ENCODE data around the gene REV3L.
"Not testable (repeated sequence)": the region's sequence is repeated elsewhere in the genome, so short reads cannot be mapped to it uniquely, and the experiment has no call there.

The REV3L gene

GRCh38 chr6:111290689-111291335, 192.2 kb downstream of the REV3L start:
- H3K9me3 ChIP-seq (ENCODE audit: insufficient read depth, low read depth, low read length) = not testable (repeated sequence)
- WGBS = 78% methylated on average over 4 of the region's 5 CpGs

DNA sequence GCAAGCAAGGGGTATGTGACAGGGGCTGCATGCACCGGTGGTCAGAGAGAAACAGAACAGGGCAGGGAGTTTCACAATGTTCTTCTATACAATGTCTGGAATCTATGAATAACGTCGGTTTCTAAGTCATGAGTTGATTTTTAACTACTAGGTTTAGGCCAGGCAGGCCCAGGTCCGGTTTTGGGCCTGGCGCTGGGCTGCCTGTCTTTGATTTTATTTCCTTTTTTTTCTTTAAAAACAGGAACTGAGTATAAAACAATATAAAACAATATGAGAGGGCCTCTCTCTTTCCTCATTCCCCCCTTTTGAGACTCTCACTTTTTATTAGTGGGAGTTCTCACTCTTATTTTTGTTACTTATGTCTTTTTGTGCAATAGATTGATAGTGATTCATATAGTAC, 198.7 kb downstream of the REV3L start:
- H3K9ac ChIP-seq (ENCODE audit: low read depth, low read length); H3K27me3 ChIP-seq (ENCODE audit: insufficient read depth, low read length); H3K9me3 ChIP-seq (ENCODE audit: insufficient read depth, low read depth, low read length); H3K4me1 ChIP-seq (ENCODE audit: insufficient read depth, low read length); H3K4me3 ChIP-seq (ENCODE audit: low read length); H3K27ac ChIP-seq (ENCODE audit: low read depth, low read length): not testable (repeated sequence)
- 84% methylated on average over 3 of the region's 5 CpGs for WGBS
- peaks cover 35% of the 10 kb centered on the region for H3K36me3 ChIP-seq (ENCODE audit: insufficient read depth, low read length)

More at GRCh38 chr6:111290689-111291335, 192.2 kb downstream of the REV3L start:
- H3K9ac ChIP-seq (ENCODE audit: low read depth, low read length); H3K4me1 ChIP-seq (ENCODE audit: insufficient read depth, low read length); H3K4me3 ChIP-seq (ENCODE audit: low read length); H3K27me3 ChIP-seq (ENCODE audit: insufficient read depth, low read length); H3K36me3 ChIP-seq (ENCODE audit: insufficient read depth, low read length); H3K27ac ChIP-seq (ENCODE audit: low read depth, low read length): not testable (repeated sequence)

GRCh38 chr6:111283707-111284106, 199.3 kb downstream of the REV3L start:
- Histone ChIP-seq H3K36me3 (ENCODE audit: insufficient read depth, low read length) (peaks cover 40% of the 10 kb centered on the region), H3K9me3 (ENCODE audit: insufficient read depth, low read depth, low read length) (peaks cover 9% of the 10 kb centered on the region; the same call in 1 of the 2 replicates), H3K4me3 (ENCODE audit: low read length) (no peak overlapping the region), H3K27me3 (ENCODE audit: insufficient read depth, low read length) (no peaks in the 10 kb centered on the region), H3K9ac (ENCODE audit: low read depth, low read length) (no peak overlapping the region), H3K27ac (ENCODE audit: low read depth, low read length) (no peak overlapping the region), H3K4me1 (ENCODE audit: insufficient read depth, low read length) (no peaks in the 10 kb centered on the region)
- WGBS = 63% methylated on average over 2 of the region's 2 CpGs

DNA sequence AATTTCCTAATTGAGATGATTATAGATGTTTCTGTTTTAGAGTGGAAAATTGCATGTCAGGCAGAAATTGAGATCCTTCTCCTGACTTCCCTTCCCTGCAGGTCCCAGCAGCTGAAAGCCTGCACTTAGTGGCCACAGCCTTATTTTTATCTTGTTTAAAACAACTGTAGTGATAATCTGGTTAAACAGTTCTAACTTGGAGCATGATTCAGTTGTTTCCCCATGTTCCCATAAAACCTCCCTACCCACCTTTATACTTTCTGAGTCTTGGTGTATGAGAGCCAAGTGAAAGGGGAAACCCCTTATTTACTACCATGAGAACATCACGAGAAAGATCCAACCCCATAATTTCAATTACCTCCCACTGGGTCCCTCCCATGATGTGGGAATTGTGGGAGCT, 200.5 kb downstream of the REV3L start:
- WGBS = no CpG with 5 or more reads among the region's 1 CpG
- peaks cover 9% of the 10 kb centered on the region; the same call in 1 of the 2 replicates for H3K9me3 ChIP-seq (ENCODE audit: insufficient read depth, low read depth, low read length)
- no peak overlapping the region for H3K27ac ChIP-seq (ENCODE audit: low read depth, low read length)
- no peaks in the 10 kb centered on the region for H3K4me1 ChIP-seq (ENCODE audit: insufficient read depth, low read length)
- H3K36me3 ChIP-seq (ENCODE audit: insufficient read depth, low read length) = peaks cover 52% of the 10 kb centered on the region
- H3K9ac ChIP-seq (ENCODE audit: low read depth, low read length) = no peak overlapping the region
- no peaks in the 10 kb centered on the region for H3K27me3 ChIP-seq (ENCODE audit: insufficient read depth, low read length)
- H3K4me3 ChIP-seq (ENCODE audit: low read length) = no peak overlapping the region

DNA sequence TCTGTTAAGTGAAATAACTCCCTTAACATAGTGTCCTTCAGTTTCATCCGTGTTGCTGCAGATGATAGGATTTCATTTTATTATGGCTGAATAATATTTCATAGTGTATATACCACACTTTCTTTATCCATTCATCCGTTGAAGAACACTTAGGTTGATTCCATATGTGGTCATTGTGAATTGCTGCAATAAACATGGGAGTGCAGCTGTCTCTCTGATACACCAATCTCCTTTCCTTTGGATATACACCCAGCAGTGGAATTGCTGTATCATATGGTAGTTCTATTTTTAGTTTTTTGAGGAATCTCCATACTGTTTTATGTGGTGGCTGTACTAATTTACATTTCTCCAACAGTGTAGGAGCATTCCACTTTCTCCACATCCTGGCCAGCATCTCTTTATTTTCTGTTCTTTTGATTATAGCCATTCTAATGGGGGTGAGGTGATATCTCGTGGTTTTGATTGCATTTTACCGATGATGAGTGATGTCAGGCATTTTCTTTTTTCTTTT, 202.5 kb downstream of the REV3L start:
- WGBS = 100% methylated on average over 1 of the region's 4 CpGs
- no peaks in the 10 kb centered on the region for H3K4me1 ChIP-seq (ENCODE audit: insufficient read depth, low read length)
- H3K9ac ChIP-seq (ENCODE audit: low read depth, low read length) = no peak overlapping the region
- no peak overlapping the region for H3K4me3 ChIP-seq (ENCODE audit: low read length)
- H3K9me3 ChIP-seq (ENCODE audit: insufficient read depth, low read depth, low read length) = peaks cover 9% of the 10 kb centered on the region; the same call in 1 of the 2 replicates
- H3K27me3 ChIP-seq (ENCODE audit: insufficient read depth, low read length) = no peaks in the 10 kb centered on the region
- H3K36me3 ChIP-seq (ENCODE audit: insufficient read depth, low read length) = peaks cover 72% of the 10 kb centered on the region
- H3K27ac ChIP-seq (ENCODE audit: low read depth, low read length) = no peak overlapping the region

DNA sequence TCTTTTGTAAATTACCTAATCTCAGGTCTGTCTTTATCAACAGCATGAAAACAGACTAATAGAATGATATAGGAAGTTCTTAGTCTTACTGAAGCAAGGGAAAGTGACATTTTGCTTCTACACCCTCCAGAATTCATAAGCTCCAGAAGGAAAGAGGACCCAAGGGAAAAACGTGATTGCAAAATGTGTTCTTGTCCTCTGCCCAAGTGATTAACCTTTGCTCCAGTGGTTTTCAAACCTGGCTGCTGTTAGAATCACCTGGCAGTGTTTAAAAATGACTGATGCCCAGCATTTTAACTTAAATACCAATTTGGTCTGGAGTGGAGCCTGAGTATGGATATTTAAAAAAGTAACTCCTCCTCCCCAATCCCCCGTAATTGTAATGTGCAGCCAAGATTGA, 204.3 kb downstream of the REV3L start:
- peaks cover 85% of the 10 kb centered on the region for H3K36me3 ChIP-seq (ENCODE audit: insufficient read depth, low read length)
- no peak overlapping the region for H3K4me3 ChIP-seq (ENCODE audit: low read length)
- WGBS = 90% methylated on average over 2 of the region's 2 CpGs
- H3K9ac ChIP-seq (ENCODE audit: low read depth, low read length) = no peak overlapping the region
- H3K4me1 ChIP-seq (ENCODE audit: insufficient read depth, low read length) = no peaks in the 10 kb centered on the region
- H3K27ac ChIP-seq (ENCODE audit: low read depth, low read length) = no peak overlapping the region
- H3K27me3 ChIP-seq (ENCODE audit: insufficient read depth, low read length) = no peaks in the 10 kb centered on the region
- H3K9me3 ChIP-seq (ENCODE audit: insufficient read depth, low read depth, low read length) = peaks cover 16% of the 10 kb centered on the region; the same call in 1 of the 2 replicates

GRCh38 chr6:111277819-111278218, 205.2 kb downstream of the REV3L start:
- H3K9me3 ChIP-seq (ENCODE audit: insufficient read depth, low read depth, low read length) = peaks cover 16% of the 10 kb centered on the region; the same call in 1 of the 2 replicates
- H3K27ac ChIP-seq (ENCODE audit: low read depth, low read length) = no peak overlapping the region
- H3K4me3 ChIP-seq (ENCODE audit: low read length) = no peak overlapping the region
- no peaks in the 10 kb centered on the region for H3K4me1 ChIP-seq (ENCODE audit: insufficient read depth, low read length)
- no peak overlapping the region for H3K9ac ChIP-seq (ENCODE audit: low read depth, low read length)
- peaks cover 85% of the 10 kb centered on the region for H3K36me3 ChIP-seq (ENCODE audit: insufficient read depth, low read length)
- no peaks in the 10 kb centered on the region for H3K27me3 ChIP-seq (ENCODE audit: insufficient read depth, low read length)
- 93% methylated on average over 1 of the region's 1 CpG for WGBS

DNA sequence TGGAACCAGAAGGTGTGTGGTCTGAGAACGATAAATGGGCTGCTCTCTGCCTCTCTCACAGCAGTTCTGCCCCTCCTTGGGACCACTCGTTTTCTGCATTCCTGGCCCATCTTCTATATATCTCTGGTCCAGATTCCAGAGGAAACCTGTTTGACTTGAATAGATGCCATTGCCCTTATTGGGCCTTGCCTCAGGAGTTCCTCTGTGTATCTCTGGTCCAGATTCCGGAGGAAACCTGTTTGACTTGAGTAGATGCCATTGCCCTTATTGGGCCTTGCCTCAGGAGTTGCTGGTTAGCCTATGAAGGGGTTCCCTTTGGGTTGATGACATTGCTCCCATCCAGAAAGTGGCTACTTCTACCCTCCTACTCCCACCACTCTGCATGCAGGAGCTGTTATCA, 206.3 kb downstream of the REV3L start:
- no peak overlapping the region for H3K27ac ChIP-seq (ENCODE audit: low read depth, low read length)
- no peaks in the 10 kb centered on the region for H3K27me3 ChIP-seq (ENCODE audit: insufficient read depth, low read length)
- 91% methylated on average over 3 of the region's 3 CpGs for WGBS
- H3K9me3 ChIP-seq (ENCODE audit: insufficient read depth, low read depth, low read length) = peaks cover 8% of the 10 kb centered on the region; the same call in 1 of the 2 replicates
- H3K4me3 ChIP-seq (ENCODE audit: low read length) = no peak overlapping the region
- no peak overlapping the region for H3K9ac ChIP-seq (ENCODE audit: low read depth, low read length)
- H3K36me3 ChIP-seq (ENCODE audit: insufficient read depth, low read length) = peaks cover 74% of the 10 kb centered on the region
- no peaks in the 10 kb centered on the region for H3K4me1 ChIP-seq (ENCODE audit: insufficient read depth, low read length)

- Histone ChIP-seq H3K36me3 (ENCODE audit: insufficient read depth, low read length) (peaks cover 74% of the 10 kb centered on the region), H3K27ac (ENCODE audit: low read depth, low read length) (no peak overlapping the region), H3K4me3 (ENCODE audit: low read length) (no peak overlapping the region), H3K27me3 (ENCODE audit: insufficient read depth, low read length) (no peaks in the 10 kb centered on the region), H3K9me3 (ENCODE audit: insufficient read depth, low read depth, low read length) (peaks cover 8% of the 10 kb centered on the region; the same call in 1 of the 2 replicates), H3K9ac (ENCODE audit: low read depth, low read length) (no peak overlapping the region), H3K4me1 (ENCODE audit: insufficient read depth, low read length) (no peaks in the 10 kb centered on the region)
- 96% methylated on average over 2 of the region's 2 CpGs for WGBS
These were observed 206.7 kb downstream of the REV3L start for GRCh38 chr6:111276335-111276734.

DNA sequence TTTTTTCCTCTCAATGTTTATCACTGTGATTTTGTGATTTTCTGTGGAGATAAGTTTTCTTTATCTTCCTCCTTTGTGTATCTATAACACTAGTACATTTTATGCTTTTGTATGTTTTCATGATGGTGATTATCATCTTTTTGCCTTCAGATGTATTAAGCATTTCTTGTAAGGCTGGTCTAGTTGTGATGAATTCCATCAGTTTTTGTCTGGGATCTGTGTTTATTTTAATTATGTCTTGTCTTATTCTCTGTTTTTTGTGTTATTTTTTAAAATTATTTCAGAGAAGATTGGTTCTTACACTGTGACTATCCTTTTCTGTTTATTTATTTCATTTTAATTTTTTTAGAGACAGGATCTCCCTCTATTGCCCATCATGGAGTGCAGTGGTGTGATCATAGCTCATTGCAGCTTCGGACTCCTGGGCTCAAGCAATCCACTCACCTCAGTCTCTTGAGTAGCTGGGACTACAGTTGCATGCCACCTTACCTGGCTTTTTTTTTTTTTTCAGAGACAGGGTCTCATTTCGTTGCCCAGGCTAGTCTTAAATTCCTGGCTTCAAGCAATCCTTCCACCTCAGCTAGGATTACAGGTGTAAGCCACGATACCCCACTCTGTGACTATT, 208.3 kb downstream of the REV3L start:
- Histone ChIP-seq H3K4me1 (ENCODE audit: insufficient read depth, low read length) (no peaks in the 10 kb centered on the region), H3K4me3 (ENCODE audit: low read length) (no peak overlapping the region), H3K27me3 (ENCODE audit: insufficient read depth, low read length) (no peaks in the 10 kb centered on the region), H3K9me3 (ENCODE audit: insufficient read depth, low read depth, low read length) (peaks cover 8% of the 10 kb centered on the region; the same call in 1 of the 2 replicates), H3K9ac (ENCODE audit: low read depth, low read length) (no peak overlapping the region), H3K27ac (ENCODE audit: low read depth, low read length) (no peak overlapping the region), H3K36me3 (ENCODE audit: insufficient read depth, low read length) (peaks cover 68% of the 10 kb centered on the region)
- WGBS = 98% methylated on average over 2 of the region's 3 CpGs

GRCh38 chr6:111270121-111270520, 212.9 kb downstream of the REV3L start:
- H3K9ac ChIP-seq (ENCODE audit: low read depth, low read length) = no peak overlapping the region
- WGBS = 98% methylated on average over 4 of the region's 4 CpGs
- no peaks in the 10 kb centered on the region for H3K27me3 ChIP-seq (ENCODE audit: insufficient read depth, low read length)
- H3K27ac ChIP-seq (ENCODE audit: low read depth, low read length) = no peak overlapping the region
- H3K9me3 ChIP-seq (ENCODE audit: insufficient read depth, low read depth, low read length) = peaks cover 8% of the 10 kb centered on the region; the same call in 1 of the 2 replicates
- H3K36me3 ChIP-seq (ENCODE audit: insufficient read depth, low read length) = peaks cover 68% of the 10 kb centered on the region
- no peaks in the 10 kb centered on the region for H3K4me1 ChIP-seq (ENCODE audit: insufficient read depth, low read length)
- H3K4me3 ChIP-seq (ENCODE audit: low read length) = no peak overlapping the region
